Activated CD8-positive, alpha-beta memory T cell treated with anti-CD3 and anti-CD28 coated beads, Interleukin-2, amount 50 U/mL, for 4 hours (primary cell): ENCODE data around the gene ZNF789.

Source experiments
- DNase-seq: peaks from one replicate; pipeline ENCODE4 v3.0.0-alpha.2; 2020

Gene ZNF789

DNA sequence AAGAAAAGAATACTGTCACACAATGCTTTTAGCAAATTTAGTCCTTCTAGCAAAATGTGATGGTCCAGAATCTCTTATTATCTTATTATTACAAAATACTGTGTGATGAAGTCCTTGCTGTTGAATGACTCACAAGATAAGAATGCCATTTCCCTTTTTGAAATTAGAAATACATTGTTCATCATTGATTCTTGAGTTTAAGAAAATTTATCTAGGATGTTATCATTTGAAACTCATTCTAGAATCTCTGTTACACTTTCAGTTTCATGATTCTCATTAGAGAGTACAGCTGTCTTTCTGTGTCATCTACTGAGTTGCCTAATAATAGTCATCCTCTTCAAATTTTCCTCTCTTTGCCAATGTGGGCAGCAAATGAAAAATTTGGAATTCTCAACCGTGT lies 41.4 kb downstream of the ZNF789 start:
- DNase-seq, result no peak

DNA sequence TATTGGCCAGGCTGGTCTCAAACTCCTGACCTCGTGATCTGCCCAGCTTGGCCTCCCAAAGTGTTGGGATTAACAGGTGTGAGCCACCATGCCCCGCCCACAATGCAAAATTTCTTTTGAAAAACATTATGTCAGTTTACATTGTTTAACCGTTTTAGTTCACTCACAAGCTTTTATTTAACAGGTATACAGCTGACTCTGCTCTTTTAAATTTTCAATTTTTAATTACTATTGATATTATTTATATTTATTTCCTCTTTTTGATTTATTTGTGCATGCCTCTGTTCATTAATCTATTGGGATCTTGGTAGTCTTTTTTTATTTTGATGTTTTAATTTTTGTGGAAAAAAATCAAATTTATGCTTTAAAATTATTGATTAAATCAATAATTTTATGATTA lies 48.7 kb downstream of the ZNF789 start:
- no peak for DNase-seq

DNA sequence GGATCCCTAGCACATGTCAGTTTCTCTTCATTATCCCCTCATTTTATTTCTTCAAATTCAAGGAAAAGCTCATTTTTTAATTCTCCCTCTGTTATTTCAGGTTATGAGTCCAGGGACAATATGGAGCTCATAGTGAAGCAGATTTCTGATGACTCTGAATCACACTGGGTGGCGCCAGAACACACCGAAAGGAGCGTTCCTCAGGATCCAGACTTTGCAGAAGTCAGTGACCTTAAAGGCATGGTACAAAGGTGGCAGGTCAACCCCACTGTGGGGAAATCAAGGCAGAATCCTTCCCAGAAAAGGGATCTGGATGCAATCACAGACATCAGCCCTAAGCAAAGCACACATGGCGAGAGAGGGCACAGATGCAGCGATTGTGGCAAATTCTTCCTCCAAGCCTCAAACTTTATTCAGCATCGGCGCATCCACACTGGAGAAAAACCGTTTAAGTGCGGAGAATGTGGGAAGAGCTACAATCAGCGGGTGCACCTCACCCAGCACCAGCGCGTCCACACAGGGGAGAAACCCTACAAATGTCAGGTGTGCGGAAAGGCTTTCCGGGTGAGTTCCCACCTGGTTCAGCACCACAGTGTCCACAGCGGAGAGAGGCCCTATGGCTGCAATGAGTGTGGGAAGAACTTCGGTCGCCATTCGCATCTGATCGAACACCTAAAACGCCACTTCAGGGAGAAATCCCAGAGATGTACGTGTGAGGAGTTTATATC lies 53.2 kb downstream of the ZNF789 start:
- DNase-seq, result peak; percentile 29

DNA sequence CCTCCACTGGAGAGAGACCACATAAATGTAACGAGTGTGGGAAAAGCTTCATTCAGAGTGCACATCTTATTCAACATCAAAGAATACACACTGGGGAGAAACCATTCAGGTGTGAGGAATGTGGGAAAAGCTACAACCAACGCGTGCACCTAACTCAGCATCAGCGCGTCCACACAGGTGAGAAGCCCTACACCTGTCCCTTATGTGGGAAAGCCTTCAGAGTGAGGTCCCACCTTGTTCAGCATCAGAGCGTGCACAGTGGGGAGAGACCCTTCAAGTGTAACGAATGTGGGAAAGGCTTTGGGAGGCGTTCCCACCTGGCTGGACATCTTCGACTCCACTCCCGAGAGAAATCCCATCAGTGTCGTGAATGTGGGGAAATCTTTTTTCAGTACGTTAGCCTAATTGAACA lies 58.7 kb downstream of the ZNF789 start:
- no peak for DNase-seq

DNA sequence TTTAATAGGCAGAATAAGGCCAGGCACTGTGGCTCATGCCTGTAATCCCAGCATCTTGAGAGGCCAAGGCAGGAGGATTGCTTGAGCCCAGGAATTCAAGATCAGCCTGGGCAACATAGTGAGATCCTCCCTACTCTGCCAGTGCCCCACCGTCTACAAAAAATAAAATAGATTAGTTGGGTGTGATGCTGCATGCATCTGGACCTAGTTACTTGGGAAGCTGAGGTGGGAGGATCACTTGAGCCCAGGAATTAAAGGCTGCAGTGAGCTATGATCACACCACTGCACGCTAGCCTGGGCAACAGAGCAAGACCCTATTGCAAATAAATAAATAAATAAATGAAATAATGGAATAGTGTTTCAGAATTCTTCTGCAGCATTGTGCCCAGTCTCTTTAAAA lies 63.0 kb downstream of the ZNF789 start:
- DNase-seq, result no peak
